ACC112 (cell line): Measurements from ENCODE around the gene ESM1.
"Not testable (repeated sequence)": the region's sequence is repeated elsewhere in the genome, so short reads cannot be mapped to it uniquely, and the experiment has no call there.

Experiments
- H2AFZ ChIP-seq: fragments of 200-600 bp; sonication (generic); one replicate; pipeline ENCODE4 v1.6.0; 2017; ENCODE audit warnings: antibody characterized with exemption, low read length; ENCODE audit not compliant: unreplicated experiment
- H3K27ac ChIP-seq: fragments of 200-600 bp; sonication (generic); 2 replicates; pipeline ENCODE4 v1.5.1; 2014; ENCODE audit warnings: low read depth, mild to moderate bottlenecking, antibody characterized with exemption, low read length, moderate library complexity
- H3K27me3 ChIP-seq: fragments of 200-600 bp; sonication (generic); 2 replicates; pipeline ENCODE4 v1.6.1; 2014; ENCODE audit warnings: mild to moderate bottlenecking, antibody characterized with exemption, low read length, moderate library complexity, mixed read lengths; ENCODE audit not compliant: insufficient read depth
- H3K36me3 ChIP-seq: fragments of 200-600 bp; sonication (generic); 2 replicates; pipeline ENCODE4 v1.6.1; 2016; ENCODE audit warnings: mild to moderate bottlenecking, antibody characterized with exemption, low read length, moderate library complexity, mixed read lengths; ENCODE audit not compliant: insufficient read depth
- H3K4me1 ChIP-seq: fragments of 200-600 bp; sonication (generic); one replicate; pipeline ENCODE4 v1.6.1; 2016; ENCODE audit warnings: low read length, mixed read lengths; ENCODE audit not compliant: insufficient read depth, unreplicated experiment, control insufficient read depth
- H3K4me3 ChIP-seq: fragments of 200-600 bp; sonication (generic); 2 replicates; pipeline ENCODE4 v1.5.1; 2014; ENCODE audit warnings: mild to moderate bottlenecking, low read depth, low read length
- H3K79me2 ChIP-seq: fragments of 200-600 bp; sonication (generic); one replicate; pipeline ENCODE4 v1.6.0; 2016; ENCODE audit warnings: low read length; ENCODE audit not compliant: control insufficient read depth, unreplicated experiment, insufficient read depth

The ESM1 gene, protein sequence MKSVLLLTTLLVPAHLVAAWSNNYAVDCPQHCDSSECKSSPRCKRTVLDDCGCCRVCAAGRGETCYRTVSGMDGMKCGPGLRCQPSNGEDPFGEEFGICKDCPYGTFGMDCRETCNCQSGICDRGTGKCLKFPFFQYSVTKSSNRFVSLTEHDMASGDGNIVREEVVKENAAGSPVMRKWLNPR

DNA sequence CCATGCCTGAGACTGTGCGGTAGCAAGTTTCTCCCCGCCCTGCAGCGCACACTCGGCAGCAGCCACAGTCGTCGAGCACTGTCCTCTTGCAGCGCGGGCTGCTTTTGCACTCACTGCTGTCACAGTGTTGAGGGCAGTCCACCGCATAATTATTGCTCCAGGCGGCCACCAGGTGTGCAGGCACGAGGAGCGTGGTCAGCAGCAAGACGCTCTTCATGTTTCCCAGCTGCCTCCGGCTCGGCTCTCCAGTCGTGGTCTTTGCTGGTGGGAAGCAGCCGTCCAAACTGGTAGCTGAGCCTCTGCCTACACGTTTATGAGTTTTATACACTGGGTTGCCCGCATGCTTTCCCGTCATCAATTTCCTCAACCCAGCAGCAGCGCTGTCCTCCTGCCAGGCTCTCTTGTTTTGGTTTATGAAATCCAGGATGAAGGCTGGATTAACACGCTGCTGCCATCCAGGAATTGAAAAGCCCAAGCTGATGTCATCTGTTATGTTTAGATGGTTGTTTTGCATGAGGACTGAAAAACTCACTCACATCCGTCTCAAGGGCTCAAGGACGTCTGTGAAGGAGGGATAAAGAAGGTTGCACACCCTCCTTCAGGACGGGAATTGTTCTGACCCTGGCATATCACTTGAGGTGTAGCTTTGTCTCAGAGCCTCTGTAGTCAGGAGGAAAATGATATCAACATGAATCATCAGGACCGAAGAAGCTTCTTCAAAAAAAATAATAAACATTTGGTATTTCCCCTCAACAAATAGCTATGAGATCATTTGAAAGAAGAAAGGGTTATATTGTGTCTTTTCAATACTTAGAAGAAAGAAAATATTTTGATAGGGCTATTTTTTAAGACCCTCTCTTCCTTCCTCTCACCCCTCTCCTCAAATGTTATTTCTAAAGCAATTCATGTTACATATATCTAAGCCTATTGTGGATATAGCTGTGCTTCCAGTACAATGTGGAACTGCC is at the start of gene ESM1:
Gene ESM1, minus strand, starts transcription at position 293 of the 968 bp plus-strand sequence. Its CDS starts 76 bp downstream, at position 217.
- H3K27me3 ChIP-seq = no peaks in the 10 kb centered on the region
- H3K79me2 ChIP-seq = no peaks in the 10 kb centered on the region
- peak within 1 kb of the TSS; percentile 54 for H3K4me3 ChIP-seq
- H3K27ac ChIP-seq = peak within 1 kb of the TSS; percentile 66
- H2AFZ ChIP-seq = peak within 1 kb of the TSS; percentile 31
- no peaks in the 10 kb centered on the region for H3K36me3 ChIP-seq
- peaks cover 38% of the 10 kb centered on the region for H3K4me1 ChIP-seq

- Histone ChIP-seq H3K27ac (no peak overlapping the region), H3K4me1 (peaks cover 23% of the 10 kb centered on the region), H3K36me3 (no peaks in the 10 kb centered on the region), H3K79me2 (no peaks in the 10 kb centered on the region), H2AFZ (no peak overlapping the region), H3K4me3 (no peak overlapping the region), H3K27me3 (no peaks in the 10 kb centered on the region)
These were observed 48.2 kb upstream of the ESM1 start for GRCh38 chr5:55033568-55033967.

GRCh38 chr5:55031492-55031891 is 46.1 kb upstream of the ESM1 start:
- Histone ChIP-seq H3K4me3 (no peak overlapping the region), H3K36me3 (no peaks in the 10 kb centered on the region), H2AFZ (no peak overlapping the region), H3K27ac (no peak overlapping the region), H3K4me1 (peaks cover 16% of the 10 kb centered on the region), H3K79me2 (no peaks in the 10 kb centered on the region), H3K27me3 (no peaks in the 10 kb centered on the region)

DNA sequence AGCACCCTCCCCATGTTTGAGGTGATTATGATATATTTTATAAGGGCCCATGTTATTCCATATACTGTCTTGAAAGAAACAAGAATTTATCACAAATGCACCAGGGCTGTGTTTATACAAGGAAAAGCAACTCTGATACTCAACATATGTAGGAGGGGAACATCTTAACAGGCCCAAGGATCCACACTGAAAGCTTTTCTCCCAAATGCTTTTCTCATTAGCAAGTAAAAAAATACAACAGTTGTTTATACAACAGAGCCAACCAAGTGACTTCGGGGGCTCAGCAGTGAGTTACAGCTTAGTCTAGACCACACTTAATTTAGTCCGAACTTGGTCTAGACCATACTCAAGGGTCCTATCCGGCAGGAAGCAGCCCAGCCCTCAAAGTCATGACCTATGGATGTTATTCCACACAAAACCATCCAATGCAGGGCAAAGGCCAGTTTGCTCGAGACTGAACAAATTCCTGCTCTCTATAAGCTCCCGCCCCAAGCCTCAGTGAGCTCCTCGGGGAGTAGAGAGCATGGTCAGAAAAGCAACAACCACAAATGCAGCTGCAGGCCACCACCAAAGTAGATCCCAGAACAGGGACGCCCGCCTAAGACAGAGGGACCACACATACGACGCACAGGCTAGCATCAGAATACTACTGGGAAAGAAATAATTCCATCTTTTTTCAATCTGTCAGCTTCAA is 45.4 kb upstream of the ESM1 start:
- no peak overlapping the region for H3K27ac ChIP-seq
- H3K27me3 ChIP-seq = no peaks in the 10 kb centered on the region
- H3K4me3 ChIP-seq = no peak overlapping the region
- peaks cover 10% of the 10 kb centered on the region for H3K4me1 ChIP-seq
- peak overlapping the region; percentile 51 for H2AFZ ChIP-seq
- H3K36me3 ChIP-seq = no peaks in the 10 kb centered on the region
- H3K79me2 ChIP-seq = no peaks in the 10 kb centered on the region

- Histone ChIP-seq H3K27ac (no peak overlapping the region), H2AFZ (no peak overlapping the region), H3K4me3 (no peak overlapping the region), H3K27me3 (no peaks in the 10 kb centered on the region), H3K79me2 (no peaks in the 10 kb centered on the region), H3K4me1 (peaks cover 10% of the 10 kb centered on the region), H3K36me3 (no peaks in the 10 kb centered on the region)
These were observed 44.8 kb upstream of the ESM1 start for GRCh38 chr5:55030220-55030619.

- Histone ChIP-seq H3K27me3 (no peaks in the 10 kb centered on the region), H3K4me3 (no peak overlapping the region), H3K27ac (no peak overlapping the region), H3K36me3 (no peaks in the 10 kb centered on the region), H3K79me2 (no peaks in the 10 kb centered on the region), H3K4me1 (peaks cover 19% of the 10 kb centered on the region), H2AFZ (no peak overlapping the region)
These were observed 42.2 kb upstream of the ESM1 start for GRCh38 chr5:55027595-55027994.

DNA sequence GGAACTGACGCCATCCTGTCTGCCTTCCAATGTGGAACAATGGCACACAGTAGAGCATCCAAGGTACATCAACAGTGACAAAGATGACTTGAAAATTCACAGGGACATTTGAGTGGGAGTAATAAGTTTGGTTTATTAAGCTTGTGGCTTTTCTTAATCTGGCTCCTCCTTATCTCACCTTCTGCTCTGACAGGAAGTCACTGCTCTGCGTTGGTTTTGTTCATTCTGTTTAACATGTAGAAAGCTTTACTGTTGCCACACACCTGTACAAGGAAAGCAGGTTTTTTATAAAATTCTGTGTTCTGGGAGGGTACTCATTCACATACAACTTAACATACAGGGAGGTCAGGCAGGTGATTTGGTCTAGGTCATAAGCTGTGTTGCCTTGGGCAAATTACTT is 37.1 kb upstream of the ESM1 start:
- peaks cover 8% of the 10 kb centered on the region for H3K4me1 ChIP-seq
- H3K27me3 ChIP-seq = no peaks in the 10 kb centered on the region
- no peak overlapping the region for H3K27ac ChIP-seq
- H3K36me3 ChIP-seq = no peaks in the 10 kb centered on the region
- H2AFZ ChIP-seq = no peak overlapping the region
- no peaks in the 10 kb centered on the region for H3K79me2 ChIP-seq
- H3K4me3 ChIP-seq = no peak overlapping the region

- no peak overlapping the region for H3K4me3 ChIP-seq
- H2AFZ ChIP-seq = no peak overlapping the region
- H3K27ac ChIP-seq = no peak overlapping the region
- no peaks in the 10 kb centered on the region for H3K79me2 ChIP-seq
- H3K27me3 ChIP-seq = no peaks in the 10 kb centered on the region
- peaks cover 8% of the 10 kb centered on the region for H3K4me1 ChIP-seq
- H3K36me3 ChIP-seq = no peaks in the 10 kb centered on the region
These were observed 36.4 kb upstream of the ESM1 start for GRCh38 chr5:55021821-55022220.

- Histone ChIP-seq H3K79me2 (no peaks in the 10 kb centered on the region), H2AFZ (no peak overlapping the region), H3K4me3 (no peak overlapping the region), H3K36me3 (no peaks in the 10 kb centered on the region), H3K27me3 (no peaks in the 10 kb centered on the region), H3K4me1 (peaks cover 8% of the 10 kb centered on the region), H3K27ac (no peak overlapping the region)
These were observed 36.0 kb upstream of the ESM1 start for GRCh38 chr5:55021410-55021809.

DNA sequence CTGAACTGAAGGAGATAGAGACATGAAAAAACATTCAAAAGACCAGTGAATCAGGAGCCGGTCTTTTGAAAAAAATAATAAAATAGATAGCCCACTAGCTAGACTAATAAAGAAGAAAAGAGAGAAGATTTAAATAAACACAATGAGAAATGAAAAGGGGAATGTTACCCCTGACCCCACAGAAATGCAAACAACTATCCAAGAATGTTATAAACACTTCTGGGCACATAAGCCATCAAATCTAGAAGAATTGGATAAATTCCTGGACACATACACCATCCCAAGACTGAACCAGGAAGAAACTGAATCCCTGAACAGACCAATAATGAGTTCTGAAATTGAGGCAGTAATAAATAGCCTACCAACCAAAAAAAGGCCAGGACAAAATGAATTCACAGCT is 24.8 kb upstream of the ESM1 start:
- not testable (repeated sequence) for H3K4me3 ChIP-seq, H3K36me3 ChIP-seq, H2AFZ ChIP-seq, H3K4me1 ChIP-seq, H3K27ac ChIP-seq, H3K79me2 ChIP-seq, H3K27me3 ChIP-seq
